Fibroblast of peridontal ligament (primary cell): ENCODE results near the gene LMNTD2.
"Not testable (repeated sequence)": the region's sequence is repeated elsewhere in the genome, so short reads cannot be mapped to it uniquely, and the experiment has no call there.

Source experiments
- DNase-seq: peaks from one replicate; pipeline ENCODE4 v3.0.0-alpha.2; 2010; ENCODE audit errors: extremely low read depth

The LMNTD2 gene

DNA sequence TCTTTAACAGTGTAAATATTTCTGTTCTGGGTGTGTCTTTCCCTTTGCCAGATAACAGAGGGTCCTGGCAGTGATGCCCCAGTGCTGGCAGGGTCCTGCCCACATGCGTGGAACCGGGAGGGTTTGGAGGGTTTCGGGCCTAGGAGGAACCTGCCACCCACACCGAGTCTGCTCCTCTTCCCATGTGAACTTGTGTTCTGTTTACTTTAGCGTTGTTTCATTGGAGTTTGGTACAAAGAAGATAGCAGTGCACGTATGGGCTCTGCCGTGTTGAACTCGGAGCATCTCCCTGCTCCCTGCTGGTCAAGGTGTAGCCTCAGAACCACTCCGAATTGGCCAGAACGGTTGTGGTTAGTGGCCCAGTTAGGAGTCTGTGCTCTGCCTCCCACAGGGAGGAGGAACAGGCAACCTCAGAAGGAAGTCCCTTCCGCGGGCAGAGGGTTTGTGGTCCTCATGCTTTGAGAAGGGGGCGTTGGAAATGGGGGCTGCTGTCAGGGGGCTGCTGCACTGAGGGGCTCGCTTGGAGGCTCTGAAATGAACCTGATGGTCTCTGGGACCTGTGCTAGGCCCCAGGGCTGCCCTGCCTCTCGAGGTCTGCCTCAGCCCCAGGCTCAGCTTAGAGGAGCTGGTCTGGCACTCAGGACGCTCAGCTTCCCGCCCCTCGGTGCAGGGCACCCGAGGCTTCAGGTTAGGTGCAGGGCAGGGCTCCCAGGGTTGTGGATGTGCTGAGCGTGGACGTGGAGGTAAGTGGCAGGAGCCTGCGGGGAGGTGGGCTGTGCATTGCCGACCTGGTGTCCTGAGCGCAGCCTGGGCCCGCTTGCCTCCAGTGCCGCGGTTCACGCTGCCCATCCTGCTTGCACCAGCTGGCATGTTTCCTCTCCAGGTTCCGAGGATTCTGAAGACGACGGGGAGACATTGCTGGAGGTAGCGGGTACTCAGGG lies 26.1 kb upstream of the LMNTD2 start:
- DNase-seq = no peak

GRCh38 chr11:584287-584686 lies 23.7 kb upstream of the LMNTD2 start:
- no peak for DNase-seq

- DNase-seq = no peak
These were observed 21.2 kb upstream of the LMNTD2 start for GRCh38 chr11:581752-582151.

DNA sequence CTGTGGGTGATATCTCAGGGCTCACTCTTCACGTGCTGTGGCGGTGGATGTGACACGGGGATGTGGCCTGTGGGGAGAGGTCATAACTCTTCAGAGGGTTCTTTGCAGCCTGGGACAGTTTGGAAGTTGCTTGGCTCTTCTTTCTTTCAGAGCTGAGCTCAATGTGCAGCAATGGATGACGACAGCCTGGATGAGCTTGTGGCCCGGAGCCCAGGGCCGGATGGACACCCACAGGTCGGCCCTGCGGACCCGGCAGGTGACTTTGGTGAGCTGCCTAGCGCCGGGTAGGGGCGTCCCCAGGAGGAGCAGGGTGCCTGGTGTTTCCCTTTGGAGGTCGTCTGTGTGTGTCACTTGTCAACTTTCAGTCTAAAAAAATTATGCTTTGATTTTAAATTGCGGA lies 20.8 kb upstream of the LMNTD2 start:
- no peak for DNase-seq

GRCh38 chr11:579830-580601 lies 19.5 kb upstream of the LMNTD2 start:
- peak; percentile 7 for DNase-seq

DNA sequence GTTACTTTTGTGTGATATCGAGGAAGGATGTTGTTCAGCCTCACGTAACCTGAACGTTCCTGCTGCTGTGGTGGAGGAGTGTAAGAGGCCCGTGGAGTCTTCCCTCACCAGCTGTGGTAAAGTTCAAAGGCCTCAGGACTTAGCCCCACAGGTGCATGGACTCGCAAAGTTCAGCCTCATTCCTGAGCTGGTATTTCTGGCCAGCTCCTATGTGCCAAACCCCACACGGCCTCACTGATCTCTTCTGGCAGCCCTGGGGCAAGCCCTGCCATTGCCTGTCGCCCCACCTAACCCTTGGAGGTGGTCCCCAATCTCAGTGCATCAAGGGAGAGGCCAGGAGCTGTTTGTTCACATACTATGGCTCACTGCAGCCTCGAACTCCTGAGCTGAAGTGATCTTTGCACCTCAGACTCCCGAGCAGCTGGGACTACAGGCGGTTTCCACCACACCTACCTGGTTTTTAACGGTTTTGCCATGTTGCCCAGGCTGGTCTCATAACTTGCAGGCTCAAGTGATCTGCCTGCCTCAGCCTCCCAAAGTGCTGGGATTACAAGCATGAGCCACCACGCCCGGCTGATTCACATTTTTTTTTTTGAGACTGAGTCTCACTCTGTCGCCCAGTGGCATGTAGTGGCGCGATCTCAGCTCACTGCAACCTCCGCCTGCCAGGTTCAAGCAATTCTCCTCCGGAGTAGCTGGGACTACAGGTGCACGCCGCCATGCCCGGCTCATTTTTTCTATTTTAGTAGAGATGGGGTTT lies 17.9 kb upstream of the LMNTD2 start:
- no peak for DNase-seq

GRCh38 chr11:577611-577894 lies 17.0 kb upstream of the LMNTD2 start:
- DNase-seq = no peak

- peak; percentile 15 for DNase-seq
These were observed 16.5 kb upstream of the LMNTD2 start for GRCh38 chr11:576811-577610.

- DNase-seq = peak; percentile 93
These were observed 15.6 kb upstream of the LMNTD2 start, which contains the start of gene PHRF1 for GRCh38 chr11:575996-576768. Gene PHRF1 (plus strand): TSS chr11:576470. CDS start chr11:581513, 5,043 bp downstream.

DNA sequence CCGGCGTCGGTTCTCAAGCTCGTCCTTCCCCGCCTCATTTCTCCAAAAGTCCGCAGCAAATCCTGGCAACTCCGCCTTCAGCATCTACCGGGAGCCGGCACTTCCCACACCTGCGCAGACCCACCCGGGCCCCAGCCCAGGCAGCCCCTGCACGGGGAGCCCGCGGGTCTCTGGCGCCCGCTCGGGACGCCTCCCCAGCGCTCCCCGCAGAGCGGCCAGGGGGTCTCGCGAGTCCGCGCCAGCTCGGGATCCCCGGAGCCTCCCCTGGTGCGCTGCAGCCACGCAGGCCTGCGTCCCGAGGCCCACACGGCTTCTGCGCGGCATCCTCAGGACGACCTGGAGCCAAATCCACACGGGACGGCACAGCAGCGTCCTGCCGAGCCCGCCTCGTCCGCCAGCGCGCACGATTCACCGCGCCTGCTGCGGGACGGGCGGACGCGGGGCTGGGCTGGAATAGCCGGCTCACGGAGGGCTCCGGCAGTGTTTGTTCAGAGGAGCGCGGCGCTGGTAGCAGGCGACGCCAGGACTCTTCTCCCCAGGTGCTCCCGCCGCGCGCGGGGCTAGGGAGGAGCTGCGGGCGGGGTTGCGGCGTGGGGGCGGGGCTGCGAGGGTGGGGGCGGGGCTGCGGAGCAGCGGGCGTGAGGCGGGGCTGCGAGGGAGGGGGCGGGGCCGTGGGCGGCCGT lies 14.9 kb upstream of the LMNTD2 start:
- DNase-seq = peak; percentile 5

- no peak for DNase-seq
These were observed 14.2 kb upstream of the LMNTD2 start for GRCh38 chr11:574632-575312.

GRCh38 chr11:574031-574570 lies 13.6 kb upstream of the LMNTD2 start:
- DNase-seq = not testable (repeated sequence)

DNA sequence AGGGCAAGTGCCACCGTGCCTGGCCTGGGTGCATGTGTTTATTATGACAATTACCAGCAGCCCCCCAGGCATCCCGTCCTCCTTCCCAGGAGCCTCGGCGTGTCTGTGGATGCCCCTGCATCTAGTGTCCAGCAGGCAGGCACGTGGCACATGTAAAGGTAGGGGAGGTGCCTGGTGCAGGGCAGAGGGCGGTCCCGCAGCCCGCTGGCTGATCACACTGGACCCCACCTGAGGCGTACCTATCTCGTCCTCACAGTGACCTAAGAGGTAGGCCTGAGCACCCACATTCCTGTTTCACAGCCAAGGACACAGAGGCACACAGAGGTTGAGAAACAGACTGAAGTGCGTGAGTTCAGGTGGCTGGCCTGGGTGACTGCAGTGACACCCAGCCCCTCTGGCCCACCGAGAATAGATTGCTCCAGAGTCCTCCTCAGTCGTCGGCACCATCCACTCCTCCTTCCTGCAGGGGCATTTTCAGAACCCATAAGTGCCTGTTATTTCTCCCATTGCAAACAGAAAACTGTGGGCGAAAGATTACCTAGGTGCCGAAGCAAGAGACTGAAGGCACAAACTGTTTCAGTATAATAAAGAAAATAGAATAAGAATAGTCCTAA lies 12.7 kb upstream of the LMNTD2 start:
- DNase-seq = no peak

DNA sequence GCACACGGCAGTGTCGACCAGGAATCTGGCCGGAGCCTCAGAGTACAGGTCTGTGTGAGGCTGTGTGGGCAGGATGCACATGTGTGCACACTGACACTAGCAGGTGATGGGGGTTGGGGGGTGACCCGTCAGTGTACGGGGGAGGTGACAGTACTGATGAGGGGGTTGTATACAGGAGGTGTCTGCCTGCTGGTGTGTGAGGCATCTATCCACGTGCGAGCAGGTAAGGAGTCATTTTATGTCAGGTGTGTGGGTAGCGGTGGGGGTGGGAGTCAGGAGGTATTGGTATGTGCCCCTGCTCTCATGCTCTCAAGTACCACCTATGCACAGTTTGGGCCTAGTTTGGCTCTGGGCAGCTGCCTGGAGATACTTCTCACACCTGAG lies 11.3 kb upstream of the LMNTD2 start:
- DNase-seq = no peak

DNA sequence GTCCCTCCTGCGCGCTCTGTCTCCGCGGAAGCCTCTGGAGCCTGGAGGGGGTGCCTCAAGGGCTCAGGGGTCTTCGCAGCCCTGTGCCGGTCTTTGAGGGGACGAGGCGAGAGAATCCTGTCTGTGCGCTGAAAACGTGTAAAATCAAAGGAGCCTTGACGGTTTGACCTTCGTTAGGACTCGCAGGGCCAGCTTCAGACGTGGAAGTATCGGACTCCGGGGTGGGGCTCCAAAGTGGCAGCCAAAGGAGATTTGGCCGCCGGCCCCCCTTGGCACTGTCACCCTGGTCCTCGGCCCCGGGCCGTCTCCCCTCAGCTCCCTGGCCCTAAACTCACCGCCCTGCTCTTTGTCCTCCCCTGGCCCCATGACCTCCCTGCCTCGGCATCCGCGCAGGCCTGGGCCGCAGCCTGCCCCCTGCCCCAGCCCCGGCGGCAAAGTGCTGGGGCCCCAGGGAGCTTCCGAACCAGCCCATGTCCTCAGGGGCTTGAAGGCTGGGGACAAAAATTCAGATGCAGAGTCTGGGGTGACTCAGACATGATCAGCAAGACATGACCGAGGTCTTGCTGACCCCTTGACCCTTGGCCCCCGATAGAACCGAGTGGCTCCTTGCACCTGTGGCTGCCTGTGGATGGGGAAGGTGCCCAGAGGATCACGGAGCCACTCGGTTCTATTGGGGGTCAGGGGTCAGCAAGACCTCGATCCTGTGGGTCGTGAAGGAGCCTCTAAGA lies 8.8 kb upstream of the LMNTD2 start:
- DNase-seq = no peak

DNA sequence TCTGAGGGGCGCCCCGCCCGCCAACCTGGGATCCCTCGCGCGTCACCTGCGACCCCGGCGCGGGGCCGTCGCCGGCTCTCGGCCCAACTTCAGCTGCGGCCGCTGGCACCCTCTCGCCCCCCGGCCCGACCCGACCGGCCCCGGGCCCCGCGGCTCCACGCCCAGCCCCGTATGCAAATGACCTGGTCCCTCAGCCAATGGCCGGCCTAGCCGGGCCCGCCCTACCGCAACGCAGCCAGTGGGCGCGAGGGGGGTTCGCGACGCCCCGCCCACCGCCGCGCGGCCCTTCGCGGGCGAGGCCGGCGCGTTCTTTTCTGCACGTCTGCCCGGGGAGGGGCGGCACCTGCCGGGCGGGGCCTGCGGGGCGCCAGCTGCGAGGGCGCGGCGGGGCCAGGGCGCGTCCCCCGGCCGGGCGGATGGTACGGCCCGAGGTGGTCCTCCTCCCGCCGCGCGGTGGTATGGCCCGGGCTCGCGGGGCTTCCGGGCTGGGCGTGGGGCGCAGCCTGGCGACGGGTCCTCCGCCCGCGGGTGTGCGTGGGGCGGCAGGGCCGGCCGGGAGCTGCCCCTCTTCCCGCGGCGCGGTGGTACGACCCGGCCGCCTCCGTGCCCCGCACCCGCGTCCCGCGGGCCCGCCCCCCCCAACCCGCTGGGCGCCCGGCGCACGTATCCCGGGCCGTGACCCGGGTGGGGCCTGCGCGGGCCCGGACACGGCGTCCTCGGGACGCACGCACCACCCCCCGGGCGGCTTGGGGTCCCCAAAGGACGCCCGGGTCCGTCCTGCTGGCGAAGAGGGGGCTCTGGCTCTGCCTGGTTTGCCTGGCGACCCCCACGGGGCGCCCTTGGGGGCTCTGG lies 8.0 kb upstream of the LMNTD2 start:
- DNase-seq = peak; percentile 76

DNA sequence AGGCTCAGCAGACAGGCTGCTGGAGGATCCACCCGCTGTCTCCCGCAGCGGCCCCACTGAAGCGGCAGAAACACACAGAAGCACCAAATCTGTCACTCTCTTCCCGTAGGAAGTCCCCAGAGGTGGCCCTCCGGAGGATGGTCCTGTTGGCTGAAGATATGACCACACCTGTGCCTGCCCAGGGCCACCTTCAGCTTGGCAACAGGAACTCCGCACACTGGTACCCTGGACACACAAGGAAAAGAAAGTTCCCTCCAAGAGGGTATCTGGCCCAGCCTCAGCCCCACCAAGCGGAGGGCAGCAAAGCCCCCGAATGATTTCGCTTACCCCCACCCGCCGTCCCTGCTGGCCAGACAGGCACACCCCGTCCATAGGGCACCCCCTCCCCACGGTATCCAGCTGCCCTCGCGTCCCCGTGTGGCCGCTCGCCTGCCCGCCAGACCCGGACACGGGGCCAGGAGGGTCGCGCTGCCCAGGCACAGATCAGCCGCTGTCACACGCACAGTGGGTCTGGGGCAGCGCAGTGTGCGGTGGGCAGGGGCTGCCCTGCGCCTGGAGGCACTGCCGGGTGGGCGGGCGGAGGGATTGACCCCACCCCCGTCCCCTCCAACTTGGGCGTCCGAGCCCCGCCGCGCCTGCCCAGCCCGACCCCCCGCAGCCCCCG lies 7.2 kb upstream of the LMNTD2 start:
- no peak for DNase-seq
